Breast epithelium (tissue), 4 donors: ENCODE measurements around the gene ALKBH5. TPM values are rescaled to one million over a fixed set of nuclear protein-coding genes. Genes with fewer than 3 reads are reported as not detected.

Experiments used
- DNase-seq, 2 donors: peaks; one replicate each; pipeline ENCODE4 v3.0.0-alpha.2; 2019; ENCODE audit warnings: low spot score in 2 of 2
- H3K27ac ChIP-seq, 2 donors: fragments of 200-600 bp; sonication (generic) in 1 of 2; one replicate each; pipeline ENCODE4 v1.5.1; 2016 to 2019; ENCODE audit warnings: mild to moderate bottlenecking in 1 of 2
- H3K27me3 ChIP-seq, 2 donors: fragments of 200-600 bp; sonication (generic) in 1 of 2; one replicate each; pipeline versions ENCODE4 v1.5.1 to v1.6.0; 2017 to 2019; ENCODE audit warnings: control low read depth in 1 of 2, mild to moderate bottlenecking in 1 of 2
- H3K36me3 ChIP-seq: fragments of 200-600 bp; one replicate; pipeline ENCODE4 v1.5.1; 2019
- H3K4me1 ChIP-seq, 2 donors: fragments of 200-600 bp; sonication (generic); one replicate each; pipeline ENCODE4 v1.5.1; 2016 to 2019; ENCODE audit warnings: control low read depth in 1 of 2
- H3K4me3 ChIP-seq, 3 donors: fragments of 200-600 bp; sonication (generic); 1 replicate in 2 of 3; 2 replicates in 1 of 3; pipeline ENCODE4 v1.5.1; 2016 to 2019; ENCODE audit warnings: mild to moderate bottlenecking in 3 of 3, moderate library complexity in 2 of 3
- H3K9me3 ChIP-seq, 2 donors: fragments of 200-600 bp; sonication (generic) in 1 of 2; one replicate each; pipeline ENCODE4 v1.5.1; 2016 to 2019; ENCODE audit warnings: control low read depth in 1 of 2
- POLR2A ChIP-seq: fragments of 450-650 bp; IDR thresholded peaks from one replicate; pipeline ENCODE4 v1.6.1; 2016; ENCODE audit warnings: antibody characterized with exemption, mild to moderate bottlenecking, moderate library complexity
- POLR2AphosphoS5 ChIP-seq, 3 donors: sonication (generic); formaldehyde crosslinking; IDR thresholded peaks; one replicate each; pipeline ENCODE4 v1.6.1; 2017; ENCODE audit warnings: antibody characterized with exemption in 3 of 3
- intact Hi-C: fragments of 100-400 bp; cut with DNase I; formaldehyde crosslinking; loops from one replicate; pipeline ENCODE4 v1.15.1; 2023; ENCODE audit warnings: low total_unique reads
- total RNA-seq, 3 donors: library from RNA; depleted of rRNA; stranded (reverse); fragments of >200 nt; gene quantifications; one replicate each; pipeline ENCODE4 v1.1.0, GENCODE V29; 2016
- TF ChIP-seq, protein P1 (sequence below), 3 donors: fragments of 450-650 bp; IDR thresholded peaks; one replicate each; pipeline ENCODE4 v1.5.1; 2016 to 2017; ENCODE audit warnings: antibody characterized with exemption in 3 of 3, mild to moderate bottlenecking in 3 of 3, moderate library complexity in 3 of 3

The ALKBH5 gene
- total RNA-seq, 3 donors from 2014 or later: 80.0 to 90.0 (median 82.3) TPM

DNA sequence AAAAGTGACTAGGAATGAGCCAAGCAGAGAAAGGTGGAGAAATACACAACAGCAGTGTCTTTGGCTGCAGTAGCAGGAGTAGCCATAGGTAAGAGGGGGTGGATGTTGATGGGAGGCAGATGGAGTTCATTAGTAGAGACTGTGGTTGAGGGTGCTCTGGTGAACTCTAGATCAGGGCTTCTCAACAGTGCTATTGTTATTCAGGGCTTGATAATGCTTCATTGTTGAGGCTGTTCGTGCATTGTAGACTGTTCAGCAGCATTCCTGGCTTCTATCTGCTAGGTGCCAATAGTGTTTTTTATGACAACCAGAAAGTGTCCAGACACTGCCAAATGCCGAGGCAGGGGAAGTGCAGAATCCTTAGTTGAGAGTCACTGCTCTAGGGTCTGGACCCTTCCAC is 3.6 kb downstream of the ALKBH5 start:
- intact Hi-C loops: no loop called here

DNA sequence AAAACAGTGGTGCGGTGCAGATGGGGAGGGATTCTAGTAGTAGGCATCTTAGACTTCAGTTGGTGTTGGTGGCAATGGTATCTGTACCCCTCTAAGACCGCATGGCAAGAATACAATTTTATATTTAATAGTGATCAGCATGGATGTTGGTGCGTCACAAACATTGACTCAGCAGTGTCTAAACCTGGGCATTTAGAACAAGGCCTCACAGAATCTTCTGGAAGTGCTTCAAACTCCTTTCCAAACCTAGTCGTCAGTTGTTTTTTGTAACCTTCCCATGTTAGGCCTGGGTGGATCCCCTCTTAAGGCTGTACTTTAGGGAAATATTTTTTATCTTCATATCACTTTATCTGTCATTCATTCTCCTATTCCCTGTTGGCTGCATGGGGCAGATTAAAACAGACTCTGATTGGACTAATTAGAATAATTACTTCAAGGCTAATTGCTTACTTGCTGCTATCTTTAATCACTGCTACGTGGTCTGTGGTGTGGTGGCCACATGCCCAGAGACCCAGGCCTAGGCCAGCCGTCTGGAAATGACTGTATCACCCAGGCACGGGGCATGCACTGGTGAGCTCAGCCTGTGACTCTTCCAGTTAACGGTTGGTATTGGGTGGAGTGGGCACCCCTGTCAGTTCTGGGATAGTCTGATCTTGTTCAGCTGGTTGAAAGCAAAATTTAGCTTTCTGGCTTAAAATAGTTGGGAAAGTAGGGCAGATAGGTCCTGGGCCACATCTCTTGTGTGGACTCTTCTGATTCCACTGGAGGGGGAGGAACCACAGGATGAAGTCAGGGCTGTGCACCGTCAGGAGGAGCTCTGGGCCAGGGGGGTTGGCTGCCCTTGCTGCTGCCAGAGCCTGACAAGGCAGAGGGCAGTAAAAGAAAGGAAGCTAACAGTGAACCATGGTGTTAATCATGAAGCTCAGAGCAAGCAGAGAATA is 4.5 kb downstream of the ALKBH5 start:
- TF ChIP-seq POLR2AphosphoS5 (IDR thresholded peaks at IDR 0.05): no peak
- TF ChIP-seq, protein P1, sequence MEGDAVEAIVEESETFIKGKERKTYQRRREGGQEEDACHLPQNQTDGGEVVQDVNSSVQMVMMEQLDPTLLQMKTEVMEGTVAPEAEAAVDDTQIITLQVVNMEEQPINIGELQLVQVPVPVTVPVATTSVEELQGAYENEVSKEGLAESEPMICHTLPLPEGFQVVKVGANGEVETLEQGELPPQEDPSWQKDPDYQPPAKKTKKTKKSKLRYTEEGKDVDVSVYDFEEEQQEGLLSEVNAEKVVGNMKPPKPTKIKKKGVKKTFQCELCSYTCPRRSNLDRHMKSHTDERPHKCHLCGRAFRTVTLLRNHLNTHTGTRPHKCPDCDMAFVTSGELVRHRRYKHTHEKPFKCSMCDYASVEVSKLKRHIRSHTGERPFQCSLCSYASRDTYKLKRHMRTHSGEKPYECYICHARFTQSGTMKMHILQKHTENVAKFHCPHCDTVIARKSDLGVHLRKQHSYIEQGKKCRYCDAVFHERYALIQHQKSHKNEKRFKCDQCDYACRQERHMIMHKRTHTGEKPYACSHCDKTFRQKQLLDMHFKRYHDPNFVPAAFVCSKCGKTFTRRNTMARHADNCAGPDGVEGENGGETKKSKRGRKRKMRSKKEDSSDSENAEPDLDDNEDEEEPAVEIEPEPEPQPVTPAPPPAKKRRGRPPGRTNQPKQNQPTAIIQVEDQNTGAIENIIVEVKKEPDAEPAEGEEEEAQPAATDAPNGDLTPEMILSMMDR (IDR thresholded peaks at IDR 0.05): no peak
- no peak for TF ChIP-seq POLR2A
- Histone ChIP-seq H3K4me1 (peaks cover 11 to 43% of the 10 kb centered on the region in 2 donors), H3K36me3 (no peaks in the 10 kb centered on the region), H3K9me3 (no peaks in the 10 kb centered on the region), H3K4me3 (peak overlapping the region; percentile 77 to 99 (median 95)), H3K27ac (peak overlapping the region; percentile 31 to 77), H3K27me3 (no peaks in the 10 kb centered on the region)
- intact Hi-C loops: no loop called here
- DNase-seq: no peak

More for the DNA sequence above, 3.6 kb downstream of the ALKBH5 start:
- Histone ChIP-seq H3K27ac (peak overlapping the region; percentile 77 to 96), H3K4me3 (peak overlapping the region; percentile 77 to 99 (median 95)), H3K9me3 (no peaks in the 10 kb centered on the region), H3K4me1 (peaks cover 12 to 41% of the 10 kb centered on the region in 2 donors), H3K27me3 (no peaks in the 10 kb centered on the region), H3K36me3 (no peaks in the 10 kb centered on the region)
- no peak for DNase-seq
- TF ChIP-seq, protein P1 (IDR thresholded peaks at IDR 0.05): no peak
- TF ChIP-seq POLR2A: no peak
- TF ChIP-seq POLR2AphosphoS5 (IDR thresholded peaks at IDR 0.05): no peak

DNA sequence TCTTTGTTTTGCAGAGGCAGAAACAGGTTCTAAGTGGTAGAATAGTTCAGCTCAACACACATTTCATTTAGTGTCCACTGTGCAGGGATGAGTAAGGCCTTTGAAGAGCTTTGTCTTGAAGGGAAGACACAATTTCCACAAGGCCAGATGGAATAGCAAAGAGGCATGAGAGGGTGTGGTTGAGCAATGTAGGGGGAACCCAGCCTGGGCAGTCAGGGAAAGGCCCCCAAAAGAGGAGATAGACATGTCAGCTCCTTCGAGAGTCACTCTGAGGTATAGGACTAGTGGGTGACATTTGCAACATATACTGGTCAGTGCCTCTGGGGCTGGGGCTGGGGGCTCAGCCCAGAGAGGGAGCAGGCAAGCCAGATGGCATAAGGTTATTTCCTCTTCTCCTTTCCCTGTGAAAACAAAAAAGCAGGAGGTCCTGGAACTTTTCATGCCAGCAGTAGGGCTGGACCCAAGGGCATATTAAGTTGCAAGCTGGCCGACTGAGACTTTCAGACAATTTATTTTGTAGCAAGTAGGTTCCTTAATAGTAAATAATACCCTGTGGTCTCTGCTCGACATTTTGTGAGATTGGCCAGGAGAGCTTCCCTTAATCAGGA is 7.1 kb downstream of the ALKBH5 start:
- intact Hi-C loops: no loop called here
- DNase-seq: no peak
- H3K27ac ChIP-seq: peak overlapping the region; percentile 50 to 76
- H3K36me3 ChIP-seq: peaks cover 5% of the 10 kb centered on the region
- H3K9me3 ChIP-seq: no peaks in the 10 kb centered on the region
- TF ChIP-seq, protein P1 (IDR thresholded peaks at IDR 0.05): no peak
- no peak for TF ChIP-seq POLR2A
- TF ChIP-seq POLR2AphosphoS5 (IDR thresholded peaks at IDR 0.05): no peak
- H3K4me3 ChIP-seq: peak overlapping the region in 1 of 3 donors; percentile 43
- peaks cover 11 to 42% of the 10 kb centered on the region in 2 donors for H3K4me1 ChIP-seq
- H3K27me3 ChIP-seq: no peaks in the 10 kb centered on the region

DNA sequence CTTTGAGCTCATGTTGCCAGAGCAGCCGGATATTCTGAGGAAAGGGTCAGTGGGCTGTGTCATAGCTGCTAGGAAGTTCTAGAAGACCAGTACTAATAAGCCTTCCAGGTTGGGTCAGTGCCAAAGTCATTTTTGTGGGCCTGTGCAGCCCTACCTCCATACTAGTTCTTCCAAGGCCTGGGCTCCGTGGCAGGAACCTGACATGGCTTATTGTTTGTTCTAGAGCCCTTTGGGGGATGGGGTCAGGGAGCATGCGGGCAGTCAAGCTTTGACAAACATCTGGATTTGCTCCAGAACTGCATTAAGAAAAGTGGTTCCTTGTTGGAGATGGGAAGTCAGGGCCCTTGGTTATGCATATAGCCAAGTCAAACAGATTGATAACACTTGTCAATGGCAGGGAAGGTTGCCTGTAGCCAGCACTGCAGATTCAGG is 7.6 kb downstream of the ALKBH5 start:
- no peaks in the 10 kb centered on the region for H3K27me3 ChIP-seq
- peak overlapping the region; percentile 50 to 76 for H3K27ac ChIP-seq
- no peaks in the 10 kb centered on the region for H3K9me3 ChIP-seq
- DNase-seq: no peak
- H3K36me3 ChIP-seq: peaks cover 8% of the 10 kb centered on the region
- peaks cover 11 to 37% of the 10 kb centered on the region in 2 donors for H3K4me1 ChIP-seq
- intact Hi-C loops: no loop called here
- TF ChIP-seq, protein P1 (IDR thresholded peaks at IDR 0.05): no peak
- no peak for TF ChIP-seq POLR2AphosphoS5 (IDR thresholded peaks at IDR 0.05)
- TF ChIP-seq POLR2A: no peak
- H3K4me3 ChIP-seq: peak overlapping the region in 1 of 3 donors; percentile 43

DNA sequence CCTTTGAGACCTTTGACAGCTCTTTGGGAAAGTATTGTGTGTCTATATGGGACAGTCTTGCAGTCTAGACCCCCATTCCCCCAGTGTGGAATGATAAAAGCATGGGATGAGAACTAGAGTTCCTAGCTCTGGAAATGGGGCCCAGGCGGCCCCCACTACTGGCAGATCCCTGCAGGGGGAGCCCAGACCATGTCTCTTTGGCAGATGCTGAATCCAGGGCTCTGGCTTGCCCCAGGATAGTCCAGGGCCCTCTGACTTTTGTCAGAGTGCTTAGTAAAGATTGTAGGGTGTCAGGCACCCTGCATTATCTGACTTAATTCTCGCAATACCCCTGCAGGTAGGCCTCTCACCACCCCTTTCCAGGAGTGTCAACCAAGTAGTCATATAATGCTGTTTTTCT is 8.3 kb downstream of the ALKBH5 start:
- H3K27ac ChIP-seq: peak overlapping the region; percentile 42 to 76
- peaks cover 8% of the 10 kb centered on the region for H3K36me3 ChIP-seq
- DNase-seq: no peak
- no peaks in the 10 kb centered on the region for H3K9me3 ChIP-seq
- TF ChIP-seq POLR2AphosphoS5 (IDR thresholded peaks at IDR 0.05) (no peak), POLR2A (no peak)
- TF ChIP-seq, protein P1 (IDR thresholded peaks at IDR 0.05): no peak
- H3K27me3 ChIP-seq: no peaks in the 10 kb centered on the region
- H3K4me1 ChIP-seq: peaks cover 11 to 37% of the 10 kb centered on the region in 2 donors
- H3K4me3 ChIP-seq: no peak overlapping the region
- intact Hi-C loops: no loop called here
